Common myeloid progenitor, CD34-positive (primary cell): ENCODE results near the gene FOXK1.

ENCODE experiments used
- CTCF ChIA-PET: fragments of 350-600 bp; sonication (Branson Sonifier 250); formaldehyde crosslinking; loops from one replicate; lab custom pipeline; 2021; ENCODE audit warnings: antibody characterized with exemption; lab: Charles Lee
- POLR2A ChIA-PET: fragments of 350-600 bp; sonication (Branson Sonifier 250); formaldehyde crosslinking; loops from one replicate; lab custom pipeline; 2021; ENCODE audit warnings: antibody characterized with exemption; lab: Charles Lee
- DNase-seq, 3 donors: peaks; one replicate each; pipeline versions ENCODE4 v3.0.0 to v3.0.0-alpha.2; 2013
- H3K27ac ChIP-seq, 2 experiments: 1 replicate in 1 of 2; 2 replicates in 1 of 2; pipeline ENCODE4 v1.7.0; 2013; ENCODE audit warnings: inconsistent platforms in 2 of 2, low read length in 2 of 2, mild to moderate bottlenecking in 2 of 2, low read depth in 1 of 2, moderate library complexity in 1 of 2; ENCODE audit not compliant: severe bottlenecking in 2 of 2, insufficient read depth in 1 of 2, poor library complexity in 1 of 2
- H3K27me3 ChIP-seq, 5 experiments: replicated peaks in 2 of 5; 1 replicate in 3 of 5; 2 replicates in 2 of 5; pipeline versions ENCODE4 v1.6.1 to v1.7.0; 2013; ENCODE audit warnings: low read length in 4 of 5, mild to moderate bottlenecking in 2 of 5, moderate library complexity in 2 of 5, inconsistent platforms in 1 of 5; ENCODE audit not compliant: insufficient read depth in 5 of 5, control insufficient read depth in 4 of 5
- H3K36me3 ChIP-seq, 4 experiments: 1 replicate in 2 of 4; 2 replicates in 2 of 4; pipeline versions ENCODE4 v1.6.1 to v1.7.0; 2013; ENCODE audit warnings: low read length in 3 of 4, control low read depth in 1 of 4, mild to moderate bottlenecking in 1 of 4; ENCODE audit not compliant: control insufficient read depth in 4 of 4, insufficient read depth in 4 of 4
- H3K4me1 ChIP-seq, 4 experiments: 1 replicate in 3 of 4; 2 replicates in 1 of 4; pipeline versions ENCODE4 v1.6.1 to v1.7.1; 2013; ENCODE audit warnings: low read length in 3 of 4, mild to moderate bottlenecking in 3 of 4, control low read depth in 1 of 4, inconsistent platforms in 1 of 4, moderate library complexity in 1 of 4; ENCODE audit not compliant: control insufficient read depth in 4 of 4, insufficient read depth in 4 of 4; ENCODE audit errors: control extremely low read depth in 1 of 4
- H3K4me3 ChIP-seq, 7 experiments: 1 replicate in 4 of 7; 2 replicates in 3 of 7; pipeline versions ENCODE4 v1.5.1 to v1.7.0; 2013; ENCODE audit warnings: mild to moderate bottlenecking in 7 of 7, low read length in 6 of 7, moderate library complexity in 6 of 7, inconsistent platforms in 2 of 7, low read depth in 2 of 7, control low read depth in 1 of 7; ENCODE audit not compliant: insufficient read depth in 4 of 7, control insufficient read depth in 1 of 7; ENCODE audit errors: extremely low read depth in 1 of 7
- H3K9me3 ChIP-seq, 5 experiments: 1 replicate in 4 of 5; 2 replicates in 1 of 5; pipeline versions ENCODE4 v1.6.1 to v1.7.1; 2013; ENCODE audit warnings: low read length in 4 of 5, mild to moderate bottlenecking in 2 of 5, inconsistent platforms in 1 of 5, low read depth in 1 of 5, moderate library complexity in 1 of 5; ENCODE audit not compliant: control insufficient read depth in 4 of 5, insufficient read depth in 2 of 5; ENCODE audit errors: control extremely low read depth in 1 of 5
- WGBS: methylation state at CpG from one replicate; pipeline ENCODE4 v1.1.5; 2013; ENCODE audit not compliant: insufficient coverage; 5-methylcytosine and 5-hydroxymethylcytosine counted together

The FOXK1 gene

DNA sequence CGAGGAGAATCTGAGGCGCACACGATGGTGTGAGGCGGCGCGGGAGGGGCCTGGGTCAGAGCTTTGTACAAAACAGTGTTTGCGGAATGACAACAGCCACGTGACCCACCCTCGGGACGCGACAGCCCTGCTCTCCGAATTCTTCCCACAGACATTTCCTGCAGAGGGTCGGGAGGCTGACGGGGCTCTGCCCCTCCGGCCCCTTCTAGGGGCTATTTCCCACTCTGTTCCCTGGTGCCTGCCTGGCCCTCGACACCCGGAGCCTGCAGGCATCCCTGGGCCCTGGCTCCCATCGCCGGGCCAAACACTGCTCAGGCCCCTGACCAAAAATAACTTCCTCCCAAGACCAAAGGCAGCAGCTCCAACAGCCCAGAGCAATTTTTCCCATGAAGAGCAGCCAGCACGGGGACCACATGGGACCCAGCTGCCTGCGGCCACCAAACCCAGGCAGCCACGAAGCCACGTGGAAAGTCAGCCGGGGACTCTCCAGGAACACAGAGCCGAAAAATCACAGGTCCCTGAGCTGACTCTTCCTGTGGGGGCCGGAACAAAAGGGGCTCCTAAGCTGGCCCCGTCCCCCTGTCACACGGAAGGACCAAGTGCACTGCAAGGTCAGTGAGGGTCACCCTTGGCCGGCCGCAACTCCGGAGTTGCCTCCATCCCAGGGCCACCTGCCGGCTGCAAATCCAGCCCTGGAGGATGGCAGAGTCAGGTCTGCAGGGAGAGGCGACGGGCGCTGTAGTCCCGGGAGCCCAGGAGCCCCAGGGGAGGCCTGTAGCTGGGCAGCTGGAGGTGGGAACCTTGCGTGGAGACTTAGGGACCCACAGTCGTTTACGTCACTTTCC, 137.7 kb downstream of the FOXK1 start:
- Histone ChIP-seq H3K4me1 (peaks cover 0 to 13% (median 5%) of the 10 kb centered on the region in 4 experiments), H3K4me3 (no peak overlapping the region), H3K27me3 (no peaks in the 10 kb centered on the region), H3K36me3 (no peaks in the 10 kb centered on the region), H3K27ac (no peak overlapping the region), H3K9me3 (no peaks in the 10 kb centered on the region)
- CTCF ChIA-PET = no interaction called here
- DNase-seq = no peak
- WGBS = 80% methylated on average over 32 of the region's 39 CpGs
- POLR2A ChIA-PET = no interaction called here

DNA sequence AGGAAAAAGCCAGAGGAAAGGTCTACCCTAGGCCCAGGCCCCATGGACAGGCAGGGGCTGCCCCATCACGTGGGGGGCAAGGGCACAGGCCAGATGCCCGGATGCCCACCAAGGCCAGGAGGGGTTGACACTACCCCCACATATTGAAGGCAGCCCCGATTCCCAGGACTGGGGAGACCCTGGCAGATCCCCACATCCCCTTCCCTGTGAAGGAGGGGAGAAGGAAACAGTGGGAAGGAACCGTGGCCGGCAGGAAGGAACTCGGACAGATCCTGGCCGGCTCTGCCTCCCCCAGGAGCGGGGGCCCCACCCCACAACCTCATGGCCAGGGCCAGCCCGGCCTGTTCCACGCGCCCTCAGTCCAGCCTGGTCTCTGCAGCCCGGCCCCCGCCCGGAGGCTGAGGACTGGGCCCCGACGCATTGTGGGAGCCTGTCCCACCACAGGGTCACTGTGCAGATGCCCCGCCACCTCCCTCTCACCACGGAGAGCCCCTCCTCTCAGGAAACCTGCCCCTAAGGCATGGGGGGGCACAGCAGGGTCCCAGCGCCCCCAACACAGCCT, 138.4 kb downstream of the FOXK1 start:
- H3K36me3 ChIP-seq = no peaks in the 10 kb centered on the region
- no peak for DNase-seq
- POLR2A ChIA-PET = no interaction called here
- CTCF ChIA-PET = no interaction called here
- H3K9me3 ChIP-seq = no peaks in the 10 kb centered on the region
- no peak overlapping the region for H3K4me3 ChIP-seq
- H3K27ac ChIP-seq = no peak overlapping the region
- no peaks in the 10 kb centered on the region for H3K27me3 ChIP-seq
- WGBS = 93% methylated on average over 11 of the region's 19 CpGs
- peaks cover 0 to 10% (median 3%) of the 10 kb centered on the region in 4 experiments for H3K4me1 ChIP-seq
